T1000 (cell line): ENCODE results near the gene CDK4.

ENCODE experiments used
- DNase-seq: peaks from one replicate; lab custom pipeline; 2025; ENCODE audit warnings: mixed read lengths; lab: John Stamatoyannopoulos, UW

The CDK4 gene

GRCh38 chr12:57771873-57772428 is 19.8 kb upstream of the CDK4 start, which contains the start of gene METTL1:
TSS of gene METTL1 (minus strand) at chr12:57772105. CDS start at chr12:57772083, 22 bp downstream.
- peak; percentile 100 for DNase-seq

GRCh38 chr12:57771236-57771872 is 19.2 kb upstream of the CDK4 start:
- DNase-seq = no peak

- no peak for DNase-seq
Measured at GRCh38 chr12:57770734-57771133, 18.6 kb upstream of the CDK4 start.

GRCh38 chr12:57769594-57769993 is 17.5 kb upstream of the CDK4 start:
- no peak for DNase-seq

GRCh38 chr12:57767876-57768275 is 15.8 kb upstream of the CDK4 start:
- DNase-seq = no peak

- no peak for DNase-seq
Measured at GRCh38 chr12:57767305-57767698, 15.2 kb upstream of the CDK4 start.

- DNase-seq = no peak
Measured at GRCh38 chr12:57766464-57767304, 14.6 kb upstream of the CDK4 start, which contains the start of gene CYP27B1. TSS of gene CYP27B1 (minus strand) at chr12:57767078. CDS start at chr12:57767041, 37 bp downstream.

GRCh38 chr12:57765698-57766463 is 13.8 kb upstream of the CDK4 start:
- DNase-seq = no peak

GRCh38 chr12:57765003-57765697 is 13.0 kb upstream of the CDK4 start:
- peak; percentile 96 for DNase-seq

- no peak for DNase-seq
Measured at GRCh38 chr12:57764662-57765002, 12.5 kb upstream of the CDK4 start.

GRCh38 chr12:57763881-57764661 is 12.0 kb upstream of the CDK4 start:
- DNase-seq = no peak

- DNase-seq = no peak
Measured at GRCh38 chr12:57762463-57762862, 10.4 kb upstream of the CDK4 start.

GRCh38 chr12:57761391-57761998 is 9.4 kb upstream of the CDK4 start:
- no peak for DNase-seq

- no peak for DNase-seq
Measured at GRCh38 chr12:57760347-57760982, 8.4 kb upstream of the CDK4 start.

GRCh38 chr12:57759360-57759980 is 7.4 kb upstream of the CDK4 start:
- DNase-seq = no peak

- no peak for DNase-seq
Measured at GRCh38 chr12:57758552-57759359, 6.6 kb upstream of the CDK4 start.

- DNase-seq = no peak
Measured at GRCh38 chr12:57757771-57758170, 5.7 kb upstream of the CDK4 start.
